ENCODE measurements around the gene TRIM49D1.
"Not testable (repeated sequence)": the region's sequence is repeated elsewhere in the genome, so short reads cannot be mapped to it uniquely, and the experiment has no call there.

GRCh38 chr11:89872588-89872987, 49.5 kb downstream of the TRIM49D1 start:
- TF ChIP-seq CTCF, POLR2A, POLR2AphosphoS5 (IDR thresholded peaks at IDR 0.05): not testable (repeated sequence)

All from suprapubic skin (tissue), 4 donors.